CD4-positive, alpha-beta T cell treated with Interleukin-10 for 1 hour (primary cell): ENCODE measurements around the gene FFAR2.

Experiments used
- DNase-seq: peaks from one replicate; pipeline ENCODE4 v3.0.0-alpha.2; 2020

The FFAR2 gene

DNA sequence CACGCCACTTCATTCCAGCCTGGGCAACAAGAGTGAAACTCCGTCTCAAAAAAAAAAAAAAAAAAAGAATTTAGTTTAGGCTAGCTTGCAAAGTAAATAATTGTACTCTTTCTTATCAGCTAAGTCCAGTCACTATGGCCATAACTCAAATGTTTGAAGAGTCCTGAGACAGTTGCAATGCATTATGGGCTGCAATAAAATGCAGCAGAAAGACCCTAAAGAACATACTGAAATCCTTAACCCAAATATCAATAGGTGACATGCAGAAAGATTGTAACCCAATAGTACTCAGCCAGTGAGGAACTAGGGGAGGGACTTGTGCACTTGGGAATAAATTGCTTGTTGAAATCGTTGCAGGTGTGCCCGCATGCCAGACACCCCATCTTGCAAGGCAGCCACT lies 20.9 kb upstream of the FFAR2 start:
- DNase-seq = no peak

- no peak for DNase-seq
These were observed 18.2 kb upstream of the FFAR2 start for GRCh38 chr19:35429698-35430408.

- DNase-seq = no peak
These were observed 17.5 kb upstream of the FFAR2 start for GRCh38 chr19:35430409-35431144.

GRCh38 chr19:35431145-35431807 lies 16.8 kb upstream of the FFAR2 start:
- no peak for DNase-seq

DNA sequence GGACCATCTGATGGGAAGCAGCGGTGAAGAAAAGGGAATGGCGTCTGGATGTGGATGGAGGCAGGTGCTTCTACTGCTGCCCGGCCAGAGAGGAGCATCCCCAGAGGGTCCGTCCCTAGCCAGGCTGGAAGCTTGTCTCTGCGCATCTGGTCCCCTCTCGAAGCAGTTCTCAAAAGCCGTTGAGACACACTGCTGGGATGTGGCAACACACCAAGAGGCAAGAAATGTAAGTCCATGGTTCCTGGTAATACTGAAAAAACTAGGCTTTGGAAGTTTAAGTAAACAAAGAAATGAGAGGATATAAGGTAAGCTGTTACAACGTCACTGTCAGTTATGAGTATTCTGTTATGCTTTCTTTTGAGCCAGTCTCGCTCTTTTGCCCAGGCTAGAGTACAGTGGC lies 15.1 kb upstream of the FFAR2 start:
- DNase-seq = no peak

- DNase-seq = no peak
These were observed 14.6 kb upstream of the FFAR2 start for GRCh38 chr19:35433448-35433847.

GRCh38 chr19:35435896-35436295 lies 12.2 kb upstream of the FFAR2 start:
- no peak for DNase-seq

DNA sequence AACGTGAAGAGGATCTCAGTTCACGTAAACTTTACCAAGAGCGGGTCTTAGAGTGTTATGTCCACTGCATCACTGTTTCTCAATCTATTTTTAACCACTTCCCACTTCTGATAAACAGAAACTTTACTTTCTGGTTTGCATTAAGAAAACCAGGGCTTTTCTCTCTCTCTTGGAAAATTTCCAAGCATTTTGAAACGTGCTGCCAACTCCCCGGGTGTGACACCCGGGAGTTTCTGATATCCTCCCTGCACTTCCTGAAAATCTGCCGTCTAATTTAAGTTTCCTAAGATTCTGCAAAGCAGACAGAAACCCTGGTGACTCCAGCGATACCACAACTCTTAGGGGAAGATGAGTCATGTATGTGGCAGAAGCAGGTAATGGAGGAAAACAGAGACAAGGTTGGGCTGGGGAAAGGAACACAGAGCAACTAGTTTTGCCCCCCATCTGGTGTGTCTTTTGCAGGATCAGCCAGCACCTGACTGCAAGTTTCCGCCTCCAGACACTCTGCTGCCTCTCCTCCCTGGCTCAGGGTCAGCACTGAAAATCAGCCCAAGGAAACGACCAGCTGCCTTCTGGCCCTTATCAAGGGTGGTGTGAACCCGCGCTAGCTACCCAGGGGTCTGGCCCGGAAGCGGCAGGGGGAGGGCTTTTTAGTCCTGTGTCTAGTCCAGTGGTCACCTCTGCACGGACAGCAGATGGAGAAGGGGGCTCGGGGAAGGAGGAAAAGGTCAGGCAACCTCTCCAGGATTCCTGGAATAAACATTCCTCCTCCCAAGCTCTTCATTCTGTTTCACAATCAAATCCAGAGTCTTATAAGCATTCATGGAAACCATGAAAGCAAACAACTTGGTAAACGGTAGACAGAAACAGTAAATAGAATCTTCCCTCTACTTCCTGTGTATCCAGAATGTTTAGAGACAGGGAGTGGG lies 11.3 kb upstream of the FFAR2 start:
- peak; percentile 20 for DNase-seq

GRCh38 chr19:35437406-35437951 lies 10.6 kb upstream of the FFAR2 start:
- DNase-seq = no peak

DNA sequence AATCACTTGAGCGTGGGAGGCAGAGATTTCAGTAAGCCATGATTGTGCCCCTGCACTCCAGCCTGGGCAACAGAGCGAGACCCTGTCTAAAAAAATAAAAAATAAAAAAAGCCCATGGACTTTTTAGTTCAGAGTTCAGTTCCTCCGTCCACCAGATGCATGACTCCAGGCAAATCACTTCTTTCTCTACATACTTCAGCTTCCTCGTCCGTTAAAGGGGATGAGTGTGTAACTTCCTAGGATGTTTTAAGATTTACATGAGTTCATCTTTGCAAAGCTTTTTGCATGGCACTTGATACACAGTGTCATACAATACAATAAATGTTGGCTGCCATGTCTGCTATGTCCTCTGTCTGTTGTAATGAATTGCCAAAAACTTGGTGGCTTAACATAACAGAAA lies 10.0 kb upstream of the FFAR2 start:
- DNase-seq = no peak

- no peak for DNase-seq
These were observed 9.5 kb upstream of the FFAR2 start for GRCh38 chr19:35438527-35438926.

DNA sequence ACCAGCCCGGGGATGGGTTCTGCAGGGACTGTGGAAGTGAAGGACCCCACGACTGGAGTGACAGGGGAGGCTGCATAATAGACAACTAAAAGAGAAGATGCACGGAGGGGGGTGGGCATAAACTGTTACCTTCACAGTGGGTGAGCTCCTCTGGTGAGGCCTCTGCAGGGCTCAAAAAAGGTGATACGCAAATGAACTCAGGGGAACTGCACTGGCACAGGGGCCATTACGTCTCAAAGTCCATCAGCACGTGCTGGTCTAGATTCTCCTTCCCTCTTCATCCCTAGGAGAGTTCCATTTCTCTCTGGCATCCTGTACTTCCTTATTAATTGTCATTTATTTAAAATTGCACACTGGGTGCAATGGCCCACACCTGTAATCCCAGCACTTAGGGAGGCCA lies 8.1 kb upstream of the FFAR2 start:
- no peak for DNase-seq

DNA sequence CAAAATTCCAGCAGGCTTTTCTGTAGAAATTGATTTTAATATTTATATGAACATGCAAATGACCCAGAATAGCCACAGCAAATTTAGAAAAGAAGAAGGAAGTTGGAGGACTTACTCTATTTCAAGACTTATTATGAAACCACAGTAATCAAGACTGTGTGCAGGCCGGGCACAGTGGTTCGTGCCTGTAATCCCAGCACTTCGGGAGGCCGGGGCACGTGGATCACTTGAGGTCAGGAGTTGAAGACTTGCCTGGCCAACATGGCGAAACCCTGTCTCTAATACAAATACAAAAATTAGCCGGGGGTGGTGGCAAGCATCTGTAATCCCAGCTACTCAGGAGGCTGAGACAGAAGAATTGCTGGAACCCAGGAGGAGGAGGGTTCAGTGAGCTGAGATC lies 6.0 kb upstream of the FFAR2 start:
- DNase-seq = no peak

DNA sequence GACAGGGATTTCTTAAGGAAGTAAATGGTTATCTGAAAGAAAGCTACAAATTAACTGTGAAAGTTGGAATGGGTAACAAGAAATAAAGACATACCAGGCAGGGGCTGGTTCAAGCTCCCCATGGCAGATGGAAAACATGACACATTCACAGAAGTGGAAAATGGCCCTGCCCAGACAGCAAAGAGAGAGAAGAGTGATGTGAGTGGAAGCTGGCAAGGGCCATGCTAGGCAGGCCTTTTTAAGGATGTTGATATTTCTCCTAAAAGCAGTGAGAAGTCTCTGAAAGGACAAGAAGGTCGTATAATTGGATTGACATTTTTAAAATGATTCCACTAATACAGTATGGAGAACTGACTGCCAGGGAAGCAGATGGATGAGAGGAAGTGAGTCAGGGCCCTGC lies 3.3 kb upstream of the FFAR2 start:
- no peak for DNase-seq

GRCh38 chr19:35445826-35446593 lies 2.0 kb upstream of the FFAR2 start:
- peak; percentile 56 for DNase-seq

DNA sequence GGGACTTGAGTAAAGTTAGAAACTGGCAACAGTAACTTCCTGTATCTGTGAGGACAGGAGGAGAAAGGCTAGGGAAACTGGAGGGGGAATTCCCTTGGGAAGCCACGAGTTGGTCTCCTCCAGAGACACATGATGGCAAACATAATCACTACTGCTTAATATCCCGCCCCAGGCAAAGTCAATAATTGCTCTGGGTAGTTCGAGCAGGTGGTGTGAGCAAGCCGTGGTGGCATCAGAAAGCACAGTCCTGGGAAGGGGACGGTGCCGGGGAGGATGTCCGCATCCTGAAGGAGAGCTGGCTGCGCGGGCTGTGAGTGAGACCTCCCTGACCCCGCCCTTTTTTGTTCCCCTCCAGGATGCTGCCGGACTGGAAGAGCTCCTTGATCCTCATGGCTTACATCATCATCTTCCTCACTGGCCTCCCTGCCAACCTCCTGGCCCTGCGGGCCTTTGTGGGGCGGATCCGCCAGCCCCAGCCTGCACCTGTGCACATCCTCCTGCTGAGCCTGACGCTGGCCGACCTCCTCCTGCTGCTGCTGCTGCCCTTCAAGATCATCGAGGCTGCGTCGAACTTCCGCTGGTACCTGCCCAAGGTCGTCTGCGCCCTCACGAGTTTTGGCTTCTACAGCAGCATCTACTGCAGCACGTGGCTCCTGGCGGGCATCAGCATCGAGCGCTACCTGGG lies 1.4 kb downstream of the FFAR2 start:
- no peak for DNase-seq

DNA sequence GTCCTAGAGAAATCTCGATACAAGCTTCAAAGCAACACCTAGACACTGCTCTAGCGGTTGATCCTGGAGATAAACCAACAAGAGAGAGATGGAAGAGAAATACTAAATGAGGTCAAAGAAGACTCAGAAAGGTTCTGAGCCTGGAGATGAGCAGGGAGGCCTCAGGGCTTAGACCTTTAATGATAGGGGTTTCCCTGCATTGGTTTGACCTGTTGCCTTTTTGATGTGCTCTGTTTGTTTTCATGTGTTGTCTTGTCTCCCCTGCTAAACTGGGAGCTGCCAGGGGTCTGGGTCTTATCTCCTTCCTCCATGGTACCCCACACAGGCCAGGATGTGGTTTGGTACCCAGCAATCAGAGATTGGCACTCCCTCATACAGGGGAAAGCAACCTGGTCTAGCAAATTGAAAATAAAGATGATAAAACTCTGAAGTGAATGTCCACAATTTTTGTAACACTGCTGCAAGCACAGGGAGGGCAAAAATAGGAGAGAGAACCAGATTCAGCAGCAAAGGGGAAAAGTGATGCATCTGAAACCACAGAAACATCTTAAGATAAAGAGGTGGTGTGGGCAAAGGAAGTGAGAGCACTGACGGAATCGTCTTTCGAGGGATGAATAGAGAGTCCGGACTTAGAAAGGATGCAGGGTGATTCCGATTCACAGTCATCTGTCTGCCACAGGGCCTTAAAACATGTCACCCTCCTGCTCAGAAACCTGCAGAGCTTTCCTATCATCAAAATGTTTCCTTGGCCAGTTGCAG lies 3.5 kb downstream of the FFAR2 start:
- peak; percentile 36 for DNase-seq

- DNase-seq = no peak
These were observed 6.6 kb downstream of the FFAR2 start for GRCh38 chr19:35454663-35455062.

- no peak for DNase-seq
These were observed 7.7 kb downstream of the FFAR2 start for GRCh38 chr19:35455616-35456201.

- no peak for DNase-seq
These were observed 9.1 kb downstream of the FFAR2 start for GRCh38 chr19:35457173-35457572.
